K562 (cell line): ENCODE data around the gene TMEM242.

Source experiments
- DPF2 ChIP-seq: fragments of 450-650 bp; IDR thresholded peaks from 2 replicates; pipeline ENCODE4 v1.6.1; 2016
- E4F1 ChIP-seq: fragments of 250-450 bp; sonication (Bioruptor Pico); IDR thresholded peaks from 2 replicates; pipeline ENCODE4 v1.5.0; 2021; ENCODE audit warnings: mild to moderate bottlenecking, borderline replicate concordance
- EZH2 ChIP-seq: IDR thresholded peaks from 2 replicates; pipeline ENCODE4 v1.6.1; 2012; ENCODE audit warnings: low read depth, mild to moderate bottlenecking, inconsistent platforms, low read length, borderline replicate concordance
- HES1 ChIP-seq: fragments of 450-650 bp; IDR thresholded peaks from 2 replicates; pipeline ENCODE4 v1.6.1; 2016; ENCODE audit warnings: low read depth, mild to moderate bottlenecking, moderate library complexity
- MCM7 ChIP-seq, 2 experiments: fragments of 450-650 bp; IDR thresholded peaks; 2 replicates each; pipeline ENCODE4 v1.6.1; 2016 to 2018
- NR1H2 ChIP-seq: sonication (generic); formaldehyde crosslinking; IDR thresholded peaks from 2 replicates; pipeline ENCODE4 v1.4.0; 2020; ENCODE audit warnings: mild to moderate bottlenecking, missing genetic modification reagents
- POLR2A ChIP-seq: fragments of 450-650 bp; conservative IDR thresholded peaks from 2 replicates; pipeline ENCODE4 v1.6.1; 2016
- SPI1 ChIP-seq: IDR thresholded peaks from 2 replicates; pipeline ENCODE4 v1.6.1; 2011; ENCODE audit warnings: low read depth, low read length, control low read depth, borderline replicate concordance
- TAF1 ChIP-seq: IDR thresholded peaks from 2 replicates; pipeline ENCODE4 v1.6.1; 2011; ENCODE audit warnings: mild to moderate bottlenecking, low read length, moderate library complexity; ENCODE audit not compliant: insufficient read depth, control insufficient read depth, severe bottlenecking; ENCODE audit errors: extremely low read depth
- TOE1 ChIP-seq, 2 experiments: fragments of 450-650 bp in 1 of 2; sonication (generic) in 1 of 2; formaldehyde crosslinking in 1 of 2; IDR thresholded peaks; 2 replicates each; pipeline versions ENCODE4 v1.7.1 to v1.8.0; 2016 to 2022; ENCODE audit warnings: borderline replicate concordance in 2 of 2, mild to moderate bottlenecking in 2 of 2, antibody characterized with exemption in 1 of 2, inconsistent platforms in 1 of 2, low read depth in 1 of 2, missing genetic modification reagents in 1 of 2, moderate library complexity in 1 of 2
- ZNF274 ChIP-seq: IDR thresholded peaks from 2 replicates; pipeline ENCODE4 v1.6.1; 2011; ENCODE audit warnings: low read depth, mild to moderate bottlenecking, low read length, moderate library complexity, borderline replicate concordance
- TF ChIP-seq, protein P1 (sequence below): sonication (generic); formaldehyde crosslinking; IDR thresholded peaks from 2 replicates; pipeline ENCODE4 v1.8.0; 2022; ENCODE audit warnings: mild to moderate bottlenecking, missing genetic modification reagents
- TF ChIP-seq, protein P2 (sequence below), 3 experiments: IDR thresholded peaks in 2 of 3; conservative IDR thresholded peaks in 1 of 3; 2 replicates each; pipeline ENCODE4 v1.5.1; 2011 to 2012; ENCODE audit warnings: low read length in 3 of 3, mild to moderate bottlenecking in 3 of 3, control low read depth in 2 of 3, improper control_type of control experiment in 1 of 3, inconsistent platforms in 1 of 3, low read depth in 1 of 3, mixed read lengths in 1 of 3, moderate library complexity in 1 of 3; ENCODE audit not compliant: insufficient read depth in 2 of 3
- TF ChIP-seq, protein P3 (sequence below): sonication (generic); formaldehyde crosslinking; IDR thresholded peaks from 2 replicates; pipeline ENCODE4 v1.5.0; 2020; ENCODE audit warnings: missing genetic modification reagents

- no peak for TF ChIP-seq DPF2
- TF ChIP-seq E4F1 (CRISPR knock-in tag) = no peak
- no peak for TF ChIP-seq MCM7 (IDR thresholded peaks at IDR 0.05)
- TF ChIP-seq NR1H2 (CRISPR knock-in tag) = no peak
- TF ChIP-seq, protein P1, sequence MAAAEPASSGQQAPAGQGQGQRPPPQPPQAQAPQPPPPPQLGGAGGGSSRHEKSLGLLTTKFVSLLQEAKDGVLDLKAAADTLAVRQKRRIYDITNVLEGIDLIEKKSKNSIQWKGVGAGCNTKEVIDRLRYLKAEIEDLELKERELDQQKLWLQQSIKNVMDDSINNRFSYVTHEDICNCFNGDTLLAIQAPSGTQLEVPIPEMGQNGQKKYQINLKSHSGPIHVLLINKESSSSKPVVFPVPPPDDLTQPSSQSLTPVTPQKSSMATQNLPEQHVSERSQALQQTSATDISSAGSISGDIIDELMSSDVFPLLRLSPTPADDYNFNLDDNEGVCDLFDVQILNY = no peak
- TF ChIP-seq, protein P2, sequence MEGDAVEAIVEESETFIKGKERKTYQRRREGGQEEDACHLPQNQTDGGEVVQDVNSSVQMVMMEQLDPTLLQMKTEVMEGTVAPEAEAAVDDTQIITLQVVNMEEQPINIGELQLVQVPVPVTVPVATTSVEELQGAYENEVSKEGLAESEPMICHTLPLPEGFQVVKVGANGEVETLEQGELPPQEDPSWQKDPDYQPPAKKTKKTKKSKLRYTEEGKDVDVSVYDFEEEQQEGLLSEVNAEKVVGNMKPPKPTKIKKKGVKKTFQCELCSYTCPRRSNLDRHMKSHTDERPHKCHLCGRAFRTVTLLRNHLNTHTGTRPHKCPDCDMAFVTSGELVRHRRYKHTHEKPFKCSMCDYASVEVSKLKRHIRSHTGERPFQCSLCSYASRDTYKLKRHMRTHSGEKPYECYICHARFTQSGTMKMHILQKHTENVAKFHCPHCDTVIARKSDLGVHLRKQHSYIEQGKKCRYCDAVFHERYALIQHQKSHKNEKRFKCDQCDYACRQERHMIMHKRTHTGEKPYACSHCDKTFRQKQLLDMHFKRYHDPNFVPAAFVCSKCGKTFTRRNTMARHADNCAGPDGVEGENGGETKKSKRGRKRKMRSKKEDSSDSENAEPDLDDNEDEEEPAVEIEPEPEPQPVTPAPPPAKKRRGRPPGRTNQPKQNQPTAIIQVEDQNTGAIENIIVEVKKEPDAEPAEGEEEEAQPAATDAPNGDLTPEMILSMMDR (IDR thresholded peaks at IDR 0.05 in 2 of 3, conservative IDR thresholded peaks at IDR 0.05 in 1 of 3; ENCODE audit: insufficient read depth in 2 of 3, low read depth in 1 of 3, low read length in 3 of 3) = no peak
- TF ChIP-seq, protein P3, sequence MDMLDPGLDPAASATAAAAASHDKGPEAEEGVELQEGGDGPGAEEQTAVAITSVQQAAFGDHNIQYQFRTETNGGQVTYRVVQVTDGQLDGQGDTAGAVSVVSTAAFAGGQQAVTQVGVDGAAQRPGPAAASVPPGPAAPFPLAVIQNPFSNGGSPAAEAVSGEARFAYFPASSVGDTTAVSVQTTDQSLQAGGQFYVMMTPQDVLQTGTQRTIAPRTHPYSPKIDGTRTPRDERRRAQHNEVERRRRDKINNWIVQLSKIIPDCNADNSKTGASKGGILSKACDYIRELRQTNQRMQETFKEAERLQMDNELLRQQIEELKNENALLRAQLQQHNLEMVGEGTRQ (CRISPR knock-in tag) = no peak
- no peak for TF ChIP-seq SPI1
- TF ChIP-seq TOE1 (IDR thresholded peaks at IDR 0.05; ENCODE audit: borderline replicate concordance) = no peak
- no peak for TF ChIP-seq TOE1 (CRISPR knock-in tag; IDR thresholded peaks at IDR 0.05; ENCODE audit: borderline replicate concordance, low read depth)
- no peak for TF ChIP-seq ZNF274
- no peak for TF ChIP-seq POLR2A
- no peak for TF ChIP-seq HES1
- no peak for TF ChIP-seq EZH2
- no peak for TF ChIP-seq TAF1
Measured at GRCh38 chr6:157245436-157245835, 77.9 kb downstream of the TMEM242 start.
